Stimulated activated CD4-positive, alpha-beta T cell treated with anti-CD3 and anti-CD28 coated beads, Interleukin-2, amount 100 ng/mL, for 48 hours (primary cell): ENCODE measurements around the gene TULP3.
A peak's percentile ranks its signal among the peaks of the same experiment; 100 is the strongest.

Experiments used
- DNase-seq, 2 donors: peaks; one replicate each; pipeline ENCODE4 v3.0.0-alpha.2; 2020

TULP3 gene

GRCh38 chr12:2877953-2878732 is 12.5 kb upstream of the TULP3 start:
- DNase-seq, result peak; percentile 8 to 15

GRCh38 chr12:2879853-2880252 is 10.8 kb upstream of the TULP3 start:
- DNase-seq, result no peak

GRCh38 chr12:2884810-2885209 is 5.9 kb upstream of the TULP3 start:
- DNase-seq, result no peak

- no peak for DNase-seq
Measured at GRCh38 chr12:2886768-2887450, 3.8 kb upstream of the TULP3 start.

- DNase-seq, result no peak
Measured at GRCh38 chr12:2890001-2890387, 697 bp upstream of the TULP3 start.

- peak in 1 of 2 donors; percentile 10 for DNase-seq
Measured at GRCh38 chr12:2891240-2892053, 756 bp downstream of the TULP3 start.

- DNase-seq, result no peak
Measured at GRCh38 chr12:2892246-2892645, 1.6 kb downstream of the TULP3 start.

GRCh38 chr12:2893007-2893406 is 2.3 kb downstream of the TULP3 start:
- no peak for DNase-seq

- no peak for DNase-seq
Measured at GRCh38 chr12:2895051-2895451, 4.4 kb downstream of the TULP3 start.

- DNase-seq, result no peak
Measured at GRCh38 chr12:2895511-2895910, 4.8 kb downstream of the TULP3 start.

GRCh38 chr12:2897418-2897817 is 6.7 kb downstream of the TULP3 start:
- DNase-seq, result no peak

- DNase-seq, result no peak
Measured at GRCh38 chr12:2900642-2901041, 10.0 kb downstream of the TULP3 start.

GRCh38 chr12:2902272-2902880 is 11.7 kb downstream of the TULP3 start:
- no peak for DNase-seq

- no peak for DNase-seq
Measured at GRCh38 chr12:2904260-2904659, 13.6 kb downstream of the TULP3 start.

- no peak for DNase-seq
Measured at GRCh38 chr12:2912216-2912575, 21.5 kb downstream of the TULP3 start.

GRCh38 chr12:2919249-2919648 is 28.6 kb downstream of the TULP3 start:
- DNase-seq, result no peak

- no peak for DNase-seq
Measured at GRCh38 chr12:2922329-2922728, 31.6 kb downstream of the TULP3 start.

- no peak for DNase-seq
Measured at GRCh38 chr12:2923057-2923456, 32.4 kb downstream of the TULP3 start.

- DNase-seq, result no peak
Measured at GRCh38 chr12:2924019-2924418, 33.3 kb downstream of the TULP3 start.

GRCh38 chr12:2925322-2925995 is 34.8 kb downstream of the TULP3 start:
- DNase-seq, result no peak

GRCh38 chr12:2930865-2931264 is 40.2 kb downstream of the TULP3 start:
- no peak for DNase-seq

- DNase-seq, result no peak
Measured at GRCh38 chr12:2933586-2933985, 42.9 kb downstream of the TULP3 start.

- no peak for DNase-seq
Measured at GRCh38 chr12:2934371-2934770, 43.7 kb downstream of the TULP3 start.
